GM19455 (cell line): ENCODE measurements around the gene CASP1.
A peak's percentile ranks its signal among the peaks of the same experiment; 100 is the strongest.
"Not testable (repeated sequence)": the region's sequence is repeated elsewhere in the genome, so short reads cannot be mapped to it uniquely, and the experiment has no call there.

Source experiments
- ATAC-seq: cut with Tn5 transposase; IDR thresholded peaks from one replicate; pipeline ENCODE4 v1.9.1; 2021; ENCODE audit not compliant: unreplicated experiment

CASP1 gene

DNA sequence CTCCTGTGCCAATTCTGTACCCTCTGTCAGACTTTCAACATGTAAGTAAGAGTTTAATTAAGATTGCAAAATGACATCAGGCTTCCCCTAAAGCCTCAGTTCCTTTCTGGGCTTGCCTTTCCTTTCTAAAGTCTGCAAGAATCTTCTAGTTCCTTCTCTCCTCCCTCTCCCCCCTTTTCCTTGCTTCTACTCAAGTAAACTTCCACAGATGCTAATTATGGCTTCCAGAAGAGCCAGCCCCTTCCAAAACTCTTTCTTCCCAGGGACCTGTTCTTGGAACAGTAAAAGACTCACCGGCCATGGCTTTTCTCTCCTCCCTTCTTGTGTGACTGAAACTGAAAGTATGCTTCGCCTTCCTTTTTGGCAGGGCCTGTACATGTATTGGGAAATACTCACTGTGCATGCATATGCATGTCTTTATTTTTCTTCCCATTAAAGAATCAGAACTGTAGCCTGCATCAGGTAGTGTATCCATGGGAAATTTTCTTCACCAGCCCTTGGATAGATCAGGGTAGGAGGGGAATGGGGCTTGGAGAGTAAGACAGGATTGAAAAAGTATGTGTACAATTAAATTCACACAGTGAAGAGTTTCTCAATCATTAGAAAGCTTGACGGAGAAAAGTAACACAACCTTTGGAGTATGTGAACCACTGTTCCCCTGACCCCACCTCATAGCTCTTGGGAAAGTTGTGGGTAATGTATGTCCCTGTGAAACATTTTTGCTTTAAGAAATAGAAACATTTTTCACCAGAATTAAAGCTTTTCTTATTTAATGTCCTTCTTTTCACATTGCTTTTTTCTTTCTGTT lies at the start of gene CASP1:
TSS of gene CASP1 (minus strand) at position 332 of the 808 bp plus-strand sequence. CDS start at position 301, 31 bp downstream.
- ATAC-seq = peak; percentile 95

DNA sequence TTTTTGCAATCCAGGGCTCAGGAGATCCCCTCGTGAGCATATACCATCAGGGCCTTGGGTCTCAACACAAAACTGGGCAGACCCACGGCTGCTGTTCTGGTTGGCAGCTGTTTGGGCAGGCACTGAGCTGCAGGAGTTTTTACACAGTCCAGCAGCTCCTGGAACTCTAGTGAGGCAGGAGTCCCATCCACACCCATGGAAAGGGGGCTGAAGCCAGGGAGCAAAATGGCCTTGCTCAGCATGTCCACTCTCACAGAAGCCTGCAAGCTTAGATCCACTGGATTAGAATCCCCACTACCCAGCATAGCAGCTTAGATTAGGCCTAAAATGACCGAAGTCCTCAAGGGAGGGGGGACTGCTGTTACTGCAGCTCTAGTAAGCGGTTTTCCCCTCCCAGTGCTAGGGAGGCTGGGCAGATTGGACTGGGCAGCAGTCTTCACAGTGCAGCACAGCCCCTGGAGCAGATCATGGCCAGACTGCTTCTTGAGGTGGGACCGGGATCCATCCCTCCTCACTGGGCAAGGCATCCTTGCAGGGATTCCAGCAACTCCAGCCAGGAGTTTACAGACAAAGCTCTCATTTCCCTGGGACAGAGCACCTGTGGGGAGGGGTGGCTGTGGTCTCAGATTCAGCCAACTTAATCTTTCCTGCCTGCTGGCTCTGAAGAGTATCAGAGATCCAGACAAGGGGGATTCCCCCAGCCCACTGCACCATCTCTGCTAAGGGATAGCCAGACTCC lies 46.6 kb upstream of the CASP1 start:
- ATAC-seq = no peak

DNA sequence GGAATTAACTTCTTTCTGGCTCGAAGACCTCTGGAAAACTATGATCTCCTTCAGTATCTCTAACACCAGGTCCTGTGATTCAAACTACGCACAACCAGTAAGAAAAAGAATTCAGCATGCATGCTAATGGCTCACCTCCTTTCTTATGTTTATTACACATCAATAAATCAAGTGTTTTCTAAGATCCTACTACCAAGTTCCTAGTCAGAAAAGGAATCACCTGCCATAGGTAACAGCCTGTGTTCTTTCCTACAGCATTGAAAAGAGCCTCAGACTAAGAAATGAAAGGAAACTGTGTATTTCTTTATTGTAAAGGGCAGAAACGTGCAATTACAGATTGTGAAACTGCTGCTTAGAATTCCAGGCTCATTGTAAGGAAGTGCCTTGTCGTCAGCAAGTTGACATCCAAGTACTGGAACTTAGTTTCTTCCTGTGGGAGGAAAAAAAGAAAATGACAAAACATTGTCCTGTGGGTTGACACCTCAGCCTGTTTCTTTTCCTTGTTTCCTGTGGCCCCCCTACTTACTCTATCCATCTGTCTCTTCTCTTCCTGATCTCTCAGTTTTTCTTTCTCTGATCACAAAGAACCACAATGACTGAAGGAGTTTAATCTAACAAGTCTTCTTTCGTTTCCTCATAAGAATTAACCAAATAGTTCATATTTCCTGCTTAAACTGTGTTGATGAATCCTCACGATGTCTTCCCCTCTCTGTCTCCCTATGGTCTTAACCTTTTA lies 45.4 kb upstream of the CASP1 start:
- not testable (repeated sequence) for ATAC-seq

DNA sequence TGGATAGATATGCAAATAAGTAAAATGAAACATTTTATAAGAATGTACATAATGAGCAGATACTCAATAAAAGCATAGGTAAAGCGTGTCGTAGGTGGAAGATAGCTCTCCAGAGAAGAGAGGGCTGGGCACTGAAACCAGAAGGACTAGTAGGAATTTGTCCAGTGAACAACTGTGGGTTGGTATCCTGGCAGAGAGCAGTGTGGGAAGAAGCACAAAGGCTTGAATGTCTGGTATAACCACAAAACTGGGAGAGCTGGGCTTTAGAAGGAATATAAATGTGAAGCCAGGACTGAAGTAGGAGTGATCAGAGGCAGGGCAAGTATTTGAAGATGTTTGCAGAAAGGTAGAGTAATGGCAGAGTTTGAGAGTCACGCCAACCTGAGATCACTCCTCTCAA lies 43.3 kb upstream of the CASP1 start:
- no peak for ATAC-seq

DNA sequence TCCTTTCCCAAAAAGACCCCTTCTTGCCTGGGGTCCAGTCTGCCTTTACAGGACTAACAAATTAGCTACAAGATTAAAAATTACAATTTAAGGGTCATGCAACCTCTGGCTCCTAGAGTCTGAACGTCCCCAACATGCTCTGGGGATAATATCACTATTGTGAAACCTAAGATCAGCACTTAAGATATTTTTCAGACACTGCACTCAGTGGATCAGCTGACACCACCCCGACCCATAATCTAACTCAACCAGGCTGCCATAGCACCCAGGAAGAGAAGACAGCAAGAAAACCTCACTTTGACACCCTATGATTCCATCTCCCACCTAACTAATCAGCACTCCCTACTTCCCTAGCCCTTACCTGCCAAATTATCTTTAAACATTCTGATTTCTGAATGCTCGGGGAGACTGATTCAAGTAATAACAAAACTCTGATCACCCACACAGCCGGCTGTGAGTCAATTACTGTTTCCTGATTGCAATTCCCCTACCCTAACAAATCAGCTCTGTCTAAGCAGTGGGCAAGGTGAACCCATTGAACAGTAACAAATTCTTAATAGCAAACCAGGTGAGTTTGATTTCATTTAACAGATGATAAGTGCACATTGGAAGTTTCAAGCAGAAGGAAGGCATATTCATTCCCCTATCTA lies 42.3 kb upstream of the CASP1 start:
- ATAC-seq = not testable (repeated sequence)

DNA sequence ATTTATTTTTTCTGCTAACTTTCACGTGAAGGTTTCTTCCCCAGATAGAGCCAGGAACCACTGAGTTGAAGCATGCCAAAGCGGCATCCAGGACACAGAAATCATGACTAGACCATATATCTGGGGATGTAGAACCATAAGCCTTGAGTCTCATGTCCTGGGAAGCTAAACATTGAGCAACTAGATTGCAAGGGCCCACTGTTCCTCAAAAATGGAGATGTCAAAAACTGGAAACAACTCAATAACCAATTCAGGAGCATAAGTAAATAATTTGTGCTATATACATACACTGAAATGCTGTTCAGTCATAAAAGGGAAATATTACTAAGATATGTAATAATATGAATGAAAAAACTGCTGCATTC lies 39.2 kb upstream of the CASP1 start:
- ATAC-seq = no peak

DNA sequence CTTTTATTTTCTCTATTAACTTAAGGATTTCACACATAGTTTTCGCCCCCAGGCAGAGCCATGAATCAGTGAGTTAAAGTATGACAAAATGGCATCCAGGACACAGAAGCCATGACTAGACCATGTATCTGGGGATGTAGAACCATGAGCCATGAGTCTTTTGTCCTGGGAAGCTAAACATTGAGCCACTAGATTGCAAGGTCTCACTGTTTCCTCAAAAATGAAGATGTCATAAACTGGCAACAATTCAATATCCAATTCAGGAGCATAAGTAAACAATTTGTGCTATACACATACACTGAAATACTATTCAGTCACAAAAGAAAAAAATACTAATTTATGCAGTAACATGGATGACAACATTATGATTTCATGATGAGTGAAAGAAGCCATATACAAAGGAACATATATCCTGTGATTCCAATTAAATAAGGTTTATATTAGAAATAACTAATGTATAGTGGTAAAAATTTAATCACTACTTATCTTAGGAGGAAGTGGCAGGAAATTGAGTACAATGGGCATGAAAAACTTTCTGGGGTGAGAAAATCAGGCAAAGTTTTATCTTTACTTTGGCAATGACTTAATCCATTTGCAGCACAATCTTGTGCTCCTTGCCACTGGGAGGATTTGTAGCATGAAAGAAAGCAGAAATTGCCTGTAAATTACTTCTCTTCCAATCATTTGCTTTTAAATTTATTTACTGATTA lies 38.7 kb upstream of the CASP1 start:
- no peak for ATAC-seq

DNA sequence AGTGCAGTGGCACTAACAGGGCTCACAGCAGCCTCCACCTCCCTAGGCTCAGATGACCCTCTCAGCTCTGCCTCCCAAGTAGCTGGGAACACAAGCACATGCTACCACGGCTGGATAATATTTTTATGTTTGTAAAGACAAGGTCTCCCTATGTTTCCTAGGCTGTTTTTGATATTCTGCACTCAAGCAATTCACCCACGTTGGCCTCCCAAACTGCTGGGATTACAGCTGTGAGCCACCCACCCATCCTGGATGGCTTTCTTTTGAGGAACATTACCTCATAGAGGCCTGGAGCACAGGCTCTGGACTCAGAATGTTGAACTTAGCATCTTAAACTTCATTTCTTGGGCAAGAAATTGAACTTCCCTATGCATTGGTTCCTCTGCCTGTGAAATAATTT lies 37.1 kb upstream of the CASP1 start:
- ATAC-seq = not testable (repeated sequence)

DNA sequence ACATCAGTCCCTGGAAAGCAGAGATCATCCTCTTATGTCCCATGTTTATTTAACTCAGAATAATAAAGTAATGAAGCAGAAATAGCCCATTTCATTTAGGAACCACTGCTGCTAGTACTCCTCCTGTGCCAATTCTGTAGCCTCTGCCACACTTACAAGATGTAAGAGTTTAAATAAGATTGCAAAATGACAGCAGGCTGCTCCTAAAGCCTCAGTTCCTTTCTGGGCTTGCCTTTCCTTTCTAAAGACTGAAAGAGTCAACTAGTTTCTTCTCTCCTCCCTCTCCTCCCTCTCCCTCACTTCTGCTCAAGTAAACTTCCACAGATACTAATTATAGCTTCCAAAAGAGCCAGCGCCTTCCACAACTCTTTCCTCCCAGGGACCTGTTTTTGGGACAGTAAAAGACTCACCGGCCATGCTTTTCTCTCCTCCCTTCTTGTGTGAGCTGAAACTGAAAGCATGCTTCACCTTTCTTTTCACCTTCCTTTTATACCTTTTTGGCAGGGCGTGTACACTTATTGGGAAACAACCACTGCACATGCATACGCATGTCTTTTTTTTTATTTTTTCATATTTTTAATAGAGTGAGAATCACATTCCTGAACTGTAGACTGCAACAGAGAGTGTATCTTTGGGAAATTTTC lies 36.3 kb upstream of the CASP1 start:
- no peak for ATAC-seq

DNA sequence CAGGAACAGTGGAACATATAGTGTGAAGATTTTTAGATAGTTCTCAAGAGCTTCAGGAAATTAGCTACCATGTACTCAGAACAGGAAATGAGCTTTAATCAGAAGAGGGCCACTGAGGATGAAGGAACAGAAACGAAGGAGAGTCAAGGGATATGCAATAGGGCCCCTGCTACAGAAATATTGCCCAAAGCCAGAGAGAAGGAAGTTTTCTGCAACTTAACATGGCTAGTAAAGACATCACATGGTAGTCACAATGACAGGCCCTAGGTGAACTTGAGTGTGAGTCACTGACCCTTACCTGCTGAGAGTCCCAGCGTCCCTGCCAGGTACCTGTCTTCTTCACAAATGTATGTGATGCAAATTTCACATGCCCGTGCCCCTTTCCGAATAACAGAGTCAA lies 35.4 kb upstream of the CASP1 start:
- ATAC-seq = no peak

DNA sequence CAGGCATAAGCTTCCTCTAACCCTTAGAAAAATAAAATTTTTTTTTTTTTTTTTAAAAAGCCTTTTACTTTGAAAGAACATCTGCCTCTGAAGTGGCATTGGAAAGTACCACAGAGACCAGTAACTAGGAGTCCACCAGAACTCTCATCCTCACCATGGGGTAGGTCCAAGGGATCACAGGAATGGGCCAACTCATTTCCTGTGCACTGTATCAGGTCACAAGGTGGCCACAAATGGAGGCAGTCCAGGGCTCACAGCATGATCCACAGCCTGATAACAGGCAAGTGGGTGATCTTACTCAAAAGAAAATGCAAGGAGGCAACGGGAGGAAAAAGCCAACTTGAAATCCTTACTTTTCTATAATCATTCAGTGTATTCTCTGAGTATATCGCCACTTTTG lies 34.8 kb upstream of the CASP1 start:
- not testable (repeated sequence) for ATAC-seq

DNA sequence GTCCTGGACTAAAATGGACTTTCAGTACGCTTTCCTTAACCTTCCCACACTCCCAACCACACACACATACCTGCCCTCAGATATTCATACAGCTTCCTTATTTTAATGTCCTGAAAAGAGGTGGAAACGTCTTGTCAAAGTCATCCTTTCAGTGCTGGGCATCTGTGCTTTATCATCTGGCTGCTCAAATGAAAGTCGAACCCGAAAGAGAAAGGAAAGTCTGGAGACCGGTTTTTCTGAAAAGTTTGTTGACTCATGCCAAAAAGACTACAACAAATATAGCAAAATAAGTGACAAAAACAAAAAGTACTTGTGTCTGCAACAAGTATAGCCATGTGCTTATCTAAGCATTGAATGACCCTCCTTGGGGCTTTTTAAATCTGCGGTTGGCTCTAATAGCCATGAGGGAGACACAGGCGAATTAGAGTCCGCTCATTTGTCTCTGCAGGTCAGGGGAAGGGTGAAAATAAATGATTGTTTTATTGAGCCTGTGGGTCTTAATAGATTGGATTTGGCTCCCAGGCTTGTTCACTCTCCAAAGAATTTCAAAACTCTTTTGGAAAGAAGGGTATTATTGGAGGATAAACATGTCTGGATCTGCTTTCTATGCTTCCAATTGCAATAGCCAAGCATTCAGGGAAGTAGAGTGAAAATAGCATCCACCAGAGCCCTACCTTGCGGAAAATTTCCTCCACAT lies 28.4 kb upstream of the CASP1 start:
- ATAC-seq = not testable (repeated sequence)

DNA sequence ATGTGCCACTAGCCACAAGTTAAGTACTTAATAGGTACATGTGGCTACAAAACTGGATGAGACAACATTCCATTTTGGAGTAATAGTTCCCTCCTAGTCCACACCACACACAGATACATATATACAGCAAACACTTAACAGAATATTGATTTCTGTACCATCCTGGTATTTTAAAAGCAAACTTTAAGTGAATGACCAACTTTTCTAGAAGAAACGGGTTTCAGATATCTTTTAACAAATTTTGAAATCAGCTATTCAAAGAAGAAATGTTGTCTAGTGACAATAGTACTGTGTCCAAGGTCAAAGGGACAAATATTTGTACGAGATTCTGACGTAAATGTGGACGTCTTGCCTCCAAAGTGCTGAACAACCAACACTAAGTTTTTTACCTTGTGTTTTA lies 22.5 kb upstream of the CASP1 start:
- no peak for ATAC-seq

DNA sequence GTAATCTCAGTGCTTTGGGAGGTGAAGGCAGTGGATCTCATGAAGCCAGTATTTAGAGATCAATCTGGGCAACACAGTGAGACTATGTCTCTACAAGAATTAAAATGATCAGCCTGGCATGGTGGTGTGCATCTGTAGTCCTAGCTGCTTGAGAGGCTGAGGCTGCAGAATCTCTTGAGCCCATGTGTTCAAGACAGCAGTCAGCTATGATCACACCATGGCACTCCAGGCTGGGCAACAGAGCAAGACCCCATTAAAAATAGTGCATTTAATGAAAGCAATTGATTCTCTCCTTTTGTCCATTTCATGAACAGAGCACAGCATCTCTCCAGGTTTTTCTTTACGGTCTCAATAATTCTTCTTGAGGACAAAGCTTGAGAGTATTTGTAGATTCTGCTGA lies 21.5 kb upstream of the CASP1 start:
- ATAC-seq = no peak

DNA sequence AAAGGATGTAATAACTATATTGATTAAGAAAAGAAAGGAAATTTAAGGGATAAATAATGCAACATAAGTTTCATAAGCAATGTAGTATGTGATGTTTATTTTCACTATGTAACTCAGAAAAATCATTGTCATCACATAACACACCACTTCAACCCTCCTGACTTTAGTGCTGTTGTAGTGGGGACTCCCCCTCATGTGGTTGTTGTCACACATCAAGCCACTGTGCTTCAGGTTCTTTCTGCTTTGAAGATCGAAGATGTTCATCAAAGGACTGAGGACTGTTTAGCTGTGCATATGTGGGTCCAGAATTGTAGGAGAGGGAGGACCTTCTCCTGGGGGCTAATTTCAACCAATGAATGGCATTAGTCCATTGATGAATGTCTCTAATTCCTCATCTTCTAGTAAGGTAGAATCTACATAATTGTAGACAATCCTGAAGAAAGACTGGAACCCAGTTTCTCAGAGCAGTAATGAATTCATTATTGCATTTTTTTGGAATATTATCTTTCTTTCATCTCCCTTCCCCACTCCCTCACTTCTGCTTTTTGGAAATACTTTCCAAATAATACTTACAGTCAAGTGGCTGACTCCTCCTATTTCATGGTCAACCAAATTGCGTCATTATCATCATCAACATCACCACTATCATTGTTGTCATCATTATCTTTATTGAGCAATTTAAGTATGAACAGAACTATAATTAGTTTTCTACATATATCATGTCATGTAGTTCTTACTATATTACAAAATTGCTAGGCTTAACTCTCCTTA lies 20.0 kb upstream of the CASP1 start:
- ATAC-seq = no peak

DNA sequence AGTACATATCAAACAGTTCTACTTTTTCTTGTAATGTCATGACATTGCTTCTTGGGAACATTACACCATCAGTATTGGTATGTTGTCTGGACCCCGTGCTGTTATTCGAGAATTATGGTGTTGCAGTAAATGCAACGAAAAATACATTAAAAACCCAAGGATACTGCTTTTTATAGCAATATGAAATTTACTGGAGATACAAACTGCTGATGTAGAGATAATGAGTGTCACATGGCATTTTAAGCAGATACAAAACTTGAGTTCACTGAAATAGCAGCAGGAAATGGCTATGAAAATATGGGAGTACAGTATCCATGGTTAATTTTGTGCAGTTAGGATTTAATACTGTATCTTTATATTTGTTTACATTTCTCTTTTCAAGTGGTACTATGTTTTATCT lies 17.5 kb upstream of the CASP1 start:
- no peak for ATAC-seq

DNA sequence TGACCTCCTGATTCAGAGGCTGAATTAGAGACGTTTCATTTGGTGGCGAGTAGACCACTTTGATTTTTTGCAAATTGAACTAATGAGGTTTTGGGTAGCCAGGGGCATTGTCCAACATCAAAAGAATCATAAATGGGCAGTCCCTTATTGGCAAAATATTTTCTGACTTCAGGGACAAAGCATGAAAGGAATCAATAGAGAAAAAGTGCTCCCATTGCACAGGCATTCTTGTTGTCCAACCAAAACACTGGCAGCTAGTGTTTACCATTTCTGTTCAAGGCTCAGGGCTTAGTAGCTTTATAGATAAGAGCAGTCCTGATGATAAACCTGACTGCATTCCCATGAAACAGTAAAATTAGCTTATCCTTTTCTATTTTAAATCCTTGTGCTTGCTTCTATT lies 16.6 kb upstream of the CASP1 start:
- no peak for ATAC-seq

DNA sequence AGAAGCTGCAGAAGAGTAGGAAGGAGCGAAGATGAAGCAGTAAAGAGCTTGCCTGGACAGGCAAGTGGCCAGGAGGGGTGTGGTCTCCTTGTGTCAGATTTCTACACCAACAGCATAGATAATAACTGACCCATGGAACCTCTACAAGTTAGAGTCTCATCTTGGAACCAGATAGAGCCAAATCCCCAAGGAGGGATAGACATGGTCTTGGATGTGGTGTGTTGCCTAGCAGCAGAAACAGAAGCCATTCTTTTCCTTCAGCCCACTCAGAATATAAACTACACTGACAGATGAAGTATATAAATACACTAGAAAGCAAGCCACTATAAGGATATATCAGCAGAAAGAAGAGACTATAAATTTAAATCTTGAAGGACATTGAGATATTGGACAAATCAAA lies 14.5 kb upstream of the CASP1 start:
- no peak for ATAC-seq
